ENCODE results near the gene SCGB1A1.

The SCGB1A1 gene

DNA sequence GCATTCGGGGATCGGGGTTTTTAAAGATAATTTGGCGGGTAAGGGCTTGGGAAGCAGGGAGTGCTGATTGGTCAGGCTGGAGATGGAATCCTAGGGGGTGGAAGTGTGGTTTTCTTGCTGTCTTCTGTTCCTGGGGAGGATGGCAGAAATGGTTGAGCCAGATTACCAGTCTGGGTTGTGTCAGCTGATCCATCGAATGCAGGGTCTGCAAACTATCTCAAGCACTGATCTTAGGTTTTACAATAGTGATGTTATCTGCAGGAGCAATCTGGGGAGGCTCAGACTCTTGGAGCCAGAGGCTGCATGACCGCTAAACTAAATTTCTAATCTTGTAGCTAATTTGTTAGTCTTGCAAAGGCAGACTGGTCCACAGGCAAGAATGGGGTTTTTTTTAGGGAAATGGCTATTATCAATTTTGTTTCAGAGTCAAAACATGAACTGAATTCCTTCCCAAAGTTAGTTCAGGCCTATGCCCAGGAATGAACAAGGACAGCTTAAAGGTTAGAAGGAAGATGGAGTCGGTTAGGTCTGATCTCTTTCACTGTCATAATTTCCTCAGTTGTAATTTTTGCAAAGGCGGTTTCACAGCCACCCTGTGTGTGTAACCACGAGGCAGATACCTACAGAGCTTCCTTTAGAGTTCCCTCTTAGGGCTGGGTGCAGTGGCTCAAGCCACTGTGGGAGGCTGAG, 10.2 kb downstream of the SCGB1A1 start:
- Histone ChIP-seq H3K9me3 (ENCODE audit: low read length) (no peaks in the 10 kb centered on the region), H3K4me2 (ENCODE audit: low read length) (no peak overlapping the region), H3K9me2 (ENCODE audit: low read depth, low read length) (no peaks in the 10 kb centered on the region), H3K4me3 (ENCODE audit: low read depth, low read length, poor library complexity, severe bottlenecking) (no peak overlapping the region), H3K36me3 (ENCODE audit: insufficient read depth, low read length) (no peaks in the 10 kb centered on the region), H4K20me1 (ENCODE audit: insufficient read depth, low read length) (no peaks in the 10 kb centered on the region), H3K79me2 (ENCODE audit: insufficient read depth, low read length) (no peaks in the 10 kb centered on the region), H3F3A (ENCODE audit: insufficient read depth, low read length) (no peaks in the 10 kb centered on the region), H3K27me3 (ENCODE audit: insufficient read depth, low read length) (0 out of 2 replicates have a peak, but pooled peaks cover 8% of the 10 kb centered on the region), H2AFZ (ENCODE audit: low read length) (no peak overlapping the region), H3K4me1 (ENCODE audit: insufficient read depth, low read length, severe bottlenecking) (no peaks in the 10 kb centered on the region), H3K9ac (ENCODE audit: low read length) (no peak overlapping the region), H3K27ac (ENCODE audit: low read depth, low read length, poor library complexity, severe bottlenecking) (no peak overlapping the region)
- TF ChIP-seq, protein P1, sequence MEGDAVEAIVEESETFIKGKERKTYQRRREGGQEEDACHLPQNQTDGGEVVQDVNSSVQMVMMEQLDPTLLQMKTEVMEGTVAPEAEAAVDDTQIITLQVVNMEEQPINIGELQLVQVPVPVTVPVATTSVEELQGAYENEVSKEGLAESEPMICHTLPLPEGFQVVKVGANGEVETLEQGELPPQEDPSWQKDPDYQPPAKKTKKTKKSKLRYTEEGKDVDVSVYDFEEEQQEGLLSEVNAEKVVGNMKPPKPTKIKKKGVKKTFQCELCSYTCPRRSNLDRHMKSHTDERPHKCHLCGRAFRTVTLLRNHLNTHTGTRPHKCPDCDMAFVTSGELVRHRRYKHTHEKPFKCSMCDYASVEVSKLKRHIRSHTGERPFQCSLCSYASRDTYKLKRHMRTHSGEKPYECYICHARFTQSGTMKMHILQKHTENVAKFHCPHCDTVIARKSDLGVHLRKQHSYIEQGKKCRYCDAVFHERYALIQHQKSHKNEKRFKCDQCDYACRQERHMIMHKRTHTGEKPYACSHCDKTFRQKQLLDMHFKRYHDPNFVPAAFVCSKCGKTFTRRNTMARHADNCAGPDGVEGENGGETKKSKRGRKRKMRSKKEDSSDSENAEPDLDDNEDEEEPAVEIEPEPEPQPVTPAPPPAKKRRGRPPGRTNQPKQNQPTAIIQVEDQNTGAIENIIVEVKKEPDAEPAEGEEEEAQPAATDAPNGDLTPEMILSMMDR (IDR thresholded peaks at IDR 0.05; ENCODE audit: low read length): no peak
- no peak for TF ChIP-seq EZH2 (IDR thresholded peaks at IDR 0.05; ENCODE audit: borderline replicate concordance, low read length)

DNA sequence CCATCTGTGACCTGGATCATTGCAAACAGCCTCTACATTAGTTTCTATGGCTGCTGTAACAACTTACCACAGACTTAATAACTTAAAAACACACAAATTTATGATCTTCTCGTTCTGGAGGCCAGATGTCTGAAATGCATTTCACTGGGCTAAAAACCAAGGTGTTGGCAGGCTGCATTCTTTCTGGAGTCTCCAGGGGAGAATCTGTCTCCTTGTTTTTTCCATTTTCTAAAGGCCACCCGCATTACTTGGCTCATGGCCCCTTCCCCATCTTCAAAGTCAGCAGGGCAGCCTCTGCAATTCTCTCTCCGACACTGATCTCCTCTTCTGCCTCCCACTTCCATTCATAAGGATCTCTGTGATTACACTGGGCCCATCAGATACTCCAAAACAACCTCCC, 11.6 kb downstream of the SCGB1A1 start:
- H3K9me3 ChIP-seq (ENCODE audit: low read length): no peaks in the 10 kb centered on the region
- H3F3A ChIP-seq (ENCODE audit: insufficient read depth, low read length): no peaks in the 10 kb centered on the region
- no peaks in the 10 kb centered on the region for H3K36me3 ChIP-seq (ENCODE audit: insufficient read depth, low read length)
- H2AFZ ChIP-seq (ENCODE audit: low read length): no peak overlapping the region
- no peak overlapping the region for H3K9ac ChIP-seq (ENCODE audit: low read length)
- TF ChIP-seq, protein P1 (IDR thresholded peaks at IDR 0.05; ENCODE audit: low read length): no peak
- no peak for TF ChIP-seq EZH2 (IDR thresholded peaks at IDR 0.05; ENCODE audit: borderline replicate concordance, low read length)
- no peak overlapping the region for H3K4me2 ChIP-seq (ENCODE audit: low read length)
- H3K4me3 ChIP-seq (ENCODE audit: low read depth, low read length, poor library complexity, severe bottlenecking): no peak overlapping the region
- no peaks in the 10 kb centered on the region for H3K4me1 ChIP-seq (ENCODE audit: insufficient read depth, low read length, severe bottlenecking)
- H3K27me3 ChIP-seq (ENCODE audit: insufficient read depth, low read length): 0 out of 2 replicates have a peak, but pooled peaks cover 3% of the 10 kb centered on the region
- H3K79me2 ChIP-seq (ENCODE audit: insufficient read depth, low read length): no peaks in the 10 kb centered on the region
- H4K20me1 ChIP-seq (ENCODE audit: insufficient read depth, low read length): no peaks in the 10 kb centered on the region
- no peak overlapping the region for H3K27ac ChIP-seq (ENCODE audit: low read depth, low read length, poor library complexity, severe bottlenecking)
- no peaks in the 10 kb centered on the region for H3K9me2 ChIP-seq (ENCODE audit: low read depth, low read length)

DNA sequence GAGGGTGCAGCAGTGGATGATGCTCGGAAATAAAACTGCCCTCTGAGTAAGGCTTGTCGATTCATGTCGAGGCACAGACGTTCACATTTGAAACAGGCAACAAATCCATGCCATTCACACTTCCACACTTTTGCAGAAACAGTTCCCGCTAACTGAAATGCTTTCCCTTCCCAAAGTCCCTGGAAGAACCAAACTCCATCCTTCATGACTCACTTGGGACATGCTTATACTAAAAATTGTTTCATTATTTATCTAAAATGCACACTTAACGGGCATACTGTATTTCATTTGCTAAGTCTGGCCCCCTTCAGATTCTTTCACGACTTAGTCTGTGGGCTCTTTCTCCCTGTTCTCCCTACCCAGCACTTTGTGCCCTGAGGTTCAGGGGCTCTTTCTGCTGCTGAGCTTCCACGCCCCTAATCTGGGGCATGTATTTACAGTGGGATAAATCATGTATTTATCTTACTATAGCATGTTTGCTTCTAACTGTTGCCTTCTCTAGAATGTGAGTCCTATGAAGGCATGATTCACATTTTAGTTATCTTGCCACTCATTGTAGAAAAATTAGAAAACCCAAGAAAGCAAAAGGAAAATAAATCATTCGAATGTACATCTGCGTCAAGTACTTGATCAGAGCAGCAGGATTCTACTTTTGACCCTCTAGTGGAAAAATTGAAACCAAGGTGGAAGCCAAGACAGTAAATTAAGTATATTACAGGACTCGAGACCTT, 12.5 kb downstream of the SCGB1A1 start:
- Histone ChIP-seq H3K79me2 (ENCODE audit: insufficient read depth, low read length) (no peaks in the 10 kb centered on the region), H3K36me3 (ENCODE audit: insufficient read depth, low read length) (no peaks in the 10 kb centered on the region), H3K9me3 (ENCODE audit: low read length) (no peaks in the 10 kb centered on the region), H3K4me2 (ENCODE audit: low read length) (no peak overlapping the region), H3K4me3 (ENCODE audit: low read depth, low read length, poor library complexity, severe bottlenecking) (no peak overlapping the region), H3K9ac (ENCODE audit: low read length) (no peak overlapping the region), H3F3A (ENCODE audit: insufficient read depth, low read length) (no peaks in the 10 kb centered on the region), H3K9me2 (ENCODE audit: low read depth, low read length) (no peaks in the 10 kb centered on the region), H4K20me1 (ENCODE audit: insufficient read depth, low read length) (no peaks in the 10 kb centered on the region), H3K27ac (ENCODE audit: low read depth, low read length, poor library complexity, severe bottlenecking) (no peak overlapping the region), H2AFZ (ENCODE audit: low read length) (no peak overlapping the region), H3K27me3 (ENCODE audit: insufficient read depth, low read length) (0 out of 2 replicates have a peak, but pooled peaks cover 3% of the 10 kb centered on the region), H3K4me1 (ENCODE audit: insufficient read depth, low read length, severe bottlenecking) (no peaks in the 10 kb centered on the region)
- TF ChIP-seq EZH2 (IDR thresholded peaks at IDR 0.05; ENCODE audit: borderline replicate concordance, low read length): no peak
- TF ChIP-seq, protein P1 (IDR thresholded peaks at IDR 0.05; ENCODE audit: low read length): no peak
